HG03103 (cell line): ENCODE measurements around the gene RAD51B.

Experiments used
- ATAC-seq: cut with Tn5 transposase; IDR thresholded peaks from one replicate; pipeline ENCODE4 v1.9.1; 2021; ENCODE audit warnings: low read depth; ENCODE audit not compliant: unreplicated experiment

The RAD51B gene

GRCh38 chr14:68463705-68464374, 644.3 kb downstream of the RAD51B start:
- ATAC-seq, result no peak

- ATAC-seq, result no peak
Observed at GRCh38 chr14:68464711-68465110, 645.1 kb downstream of the RAD51B start.

- ATAC-seq, result no peak
Observed at GRCh38 chr14:68466491-68466977, 647.0 kb downstream of the RAD51B start.

GRCh38 chr14:68467425-68467824, 647.8 kb downstream of the RAD51B start:
- ATAC-seq, result no peak

- no peak for ATAC-seq
Observed at GRCh38 chr14:68468437-68469207, 649.0 kb downstream of the RAD51B start.

GRCh38 chr14:68469208-68469713, 649.7 kb downstream of the RAD51B start:
- ATAC-seq, result no peak

GRCh38 chr14:68470361-68470760, 650.8 kb downstream of the RAD51B start:
- no peak for ATAC-seq

- ATAC-seq, result no peak
Observed at GRCh38 chr14:68471029-68471963, 651.7 kb downstream of the RAD51B start.

- no peak for ATAC-seq
Observed at GRCh38 chr14:68471964-68472508, 652.5 kb downstream of the RAD51B start.

GRCh38 chr14:68473069-68473468, 653.5 kb downstream of the RAD51B start:
- no peak for ATAC-seq

- no peak for ATAC-seq
Observed at GRCh38 chr14:68473794-68474193, 654.2 kb downstream of the RAD51B start.

GRCh38 chr14:68474741-68475140, 655.2 kb downstream of the RAD51B start:
- ATAC-seq, result no peak

- no peak for ATAC-seq
Observed at GRCh38 chr14:68475802-68476201, 656.2 kb downstream of the RAD51B start.

- peak; percentile 77 for ATAC-seq
Observed at GRCh38 chr14:68476212-68477109, 656.9 kb downstream of the RAD51B start.

- no peak for ATAC-seq
Observed at GRCh38 chr14:68477110-68477455, 657.5 kb downstream of the RAD51B start.

GRCh38 chr14:68477461-68478085, 658.0 kb downstream of the RAD51B start:
- ATAC-seq, result no peak

GRCh38 chr14:68479247-68479646, 659.7 kb downstream of the RAD51B start:
- no peak for ATAC-seq

GRCh38 chr14:68482018-68482417, 662.4 kb downstream of the RAD51B start:
- no peak for ATAC-seq

- ATAC-seq, result no peak
Observed at GRCh38 chr14:68482772-68483395, 663.3 kb downstream of the RAD51B start.
